ENCODE data around the gene RECQL.

Gene RECQL

GRCh38 chr12:21501258-21502163, at the start of gene RECQL, which contains the start of gene GOLT1B:
Gene RECQL, minus strand, starts transcription at chr12:21501635. Its CDS starts 2,065 bp downstream, at chr12:21499570.
Gene GOLT1B, plus strand, starts transcription at chr12:21501789. Its CDS starts 135 bp downstream, at chr12:21501924.
- peak; percentile 91 for DNase-seq

- DNase-seq: no peak
Measured at GRCh38 chr12:21547437-21547836, 46.0 kb upstream of the RECQL start.

GRCh38 chr12:21546716-21547115, 45.3 kb upstream of the RECQL start:
- DNase-seq: no peak

GRCh38 chr12:21545557-21545956, 44.1 kb upstream of the RECQL start:
- no peak for DNase-seq

- no peak for DNase-seq
Measured at GRCh38 chr12:21543151-21543550, 41.7 kb upstream of the RECQL start.

- DNase-seq: no peak
Measured at GRCh38 chr12:21542403-21542802, 41.0 kb upstream of the RECQL start.

- DNase-seq: no peak
Measured at GRCh38 chr12:21541773-21542172, 40.3 kb upstream of the RECQL start.

- no peak for DNase-seq
Measured at GRCh38 chr12:21539797-21540196, 38.4 kb upstream of the RECQL start.

- no peak for DNase-seq
Measured at GRCh38 chr12:21538061-21538653, 36.7 kb upstream of the RECQL start.

GRCh38 chr12:21529456-21529855, 28.0 kb upstream of the RECQL start:
- DNase-seq: no peak

GRCh38 chr12:21528953-21529352, 27.5 kb upstream of the RECQL start:
- DNase-seq: no peak

GRCh38 chr12:21527451-21528180, 26.2 kb upstream of the RECQL start:
- DNase-seq: no peak

GRCh38 chr12:21526721-21527345, 25.4 kb upstream of the RECQL start:
- DNase-seq: no peak

- DNase-seq: no peak
Measured at GRCh38 chr12:21526053-21526452, 24.6 kb upstream of the RECQL start, which contains the start of gene SPX. Gene SPX, plus strand, starts transcription at chr12:21526296. Its CDS starts 177 bp downstream, at chr12:21526473.

GRCh38 chr12:21523148-21523547, 21.7 kb upstream of the RECQL start:
- no peak for DNase-seq

- no peak for DNase-seq
Measured at GRCh38 chr12:21521541-21521940, 20.1 kb upstream of the RECQL start.

- DNase-seq: no peak
Measured at GRCh38 chr12:21518451-21518850, 17.0 kb upstream of the RECQL start.

GRCh38 chr12:21516281-21516680, 14.8 kb upstream of the RECQL start:
- no peak for DNase-seq

GRCh38 chr12:21509768-21510167, 8.3 kb upstream of the RECQL start:
- DNase-seq: no peak

- no peak for DNase-seq
Measured at GRCh38 chr12:21507849-21508248, 6.4 kb upstream of the RECQL start.

GRCh38 chr12:21505888-21506287, 4.5 kb upstream of the RECQL start:
- DNase-seq: no peak

- no peak for DNase-seq
Measured at GRCh38 chr12:21502872-21503271, 1.4 kb upstream of the RECQL start.

- no peak for DNase-seq
Measured at GRCh38 chr12:21502164-21502496, 695 bp upstream of the RECQL start.
